ENCODE results near the gene AKR1C2. TPM values are rescaled to one million over a fixed set of nuclear protein-coding genes. Genes with fewer than 3 reads are reported as not detected.
"Not testable (repeated sequence)": the region's sequence is repeated elsewhere in the genome, so short reads cannot be mapped to it uniquely, and the experiment has no call there.

The AKR1C2 gene
- total and polyA plus RNA-seq, 2 experiments from 2014 or later: 51.0 to 51.7 TPM

DNA sequence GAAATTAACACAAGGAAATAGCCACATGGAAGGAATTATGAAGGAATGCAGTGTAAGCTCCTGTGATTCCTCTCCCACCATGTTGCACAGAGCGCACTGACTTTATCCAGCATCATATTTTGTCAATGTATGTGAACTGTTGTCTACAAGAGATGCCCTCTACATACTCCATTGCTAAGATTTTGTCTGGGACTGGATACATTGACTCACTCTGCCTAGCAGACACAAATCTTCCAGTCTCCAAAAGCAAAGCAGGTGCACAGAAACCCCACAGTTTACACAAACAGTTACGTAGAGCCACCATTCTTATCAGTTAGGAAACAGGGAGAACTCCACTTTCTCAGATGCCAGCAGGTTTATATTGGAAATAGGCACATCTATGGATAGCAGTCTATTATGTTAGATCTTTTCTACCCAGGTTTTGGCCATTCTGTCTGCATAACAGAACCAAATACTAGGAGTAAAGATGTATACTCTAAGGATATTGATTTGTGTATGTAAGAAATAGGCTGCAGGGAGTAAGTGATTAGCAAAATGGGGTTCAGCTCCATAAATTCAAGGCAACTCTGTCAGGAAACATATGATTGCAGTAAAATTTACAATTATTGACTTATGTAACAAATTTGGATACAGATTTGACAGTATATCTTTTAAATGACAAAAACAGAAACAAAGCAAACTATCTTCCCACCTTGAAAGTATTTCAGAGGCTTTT lies 1.5 kb downstream of the AKR1C2 start:
- no peak for DNase-seq (ENCODE audit: low spot score)
- Histone ChIP-seq H3K27me3 (no peaks in the 10 kb centered on the region), H3K9me2 (replicated peaks; ENCODE audit: insufficient read depth) (no peaks in the 10 kb centered on the region), H3K36me3 (replicated peaks; ENCODE audit: insufficient read depth, low read depth) (no peaks in the 10 kb centered on the region), H3K4me3 (no peak overlapping the region), H3K27ac (no peak overlapping the region), H3K4me1 (ENCODE audit: insufficient read depth) (no peaks in the 10 kb centered on the region), H3K4me2 (peak overlapping the region; percentile 62), H3K79me2 (no peaks in the 10 kb centered on the region), H4K20me1 (ENCODE audit: insufficient read depth, poor library complexity, severe bottlenecking) (no peaks in the 10 kb centered on the region), H3K9me3 (ENCODE audit: low read depth) (no peaks in the 10 kb centered on the region), H2AFZ (no peak overlapping the region)
- 92% methylated on average over 2 of the region's 2 CpGs for WGBS (ENCODE audit: low lambda C conversion rate, missing lambda C conversion rate)
- TF ChIP-seq EZH2 (IDR thresholded peaks at IDR 0.05; ENCODE audit: borderline replicate concordance): no peak
- TF ChIP-seq, protein P1, sequence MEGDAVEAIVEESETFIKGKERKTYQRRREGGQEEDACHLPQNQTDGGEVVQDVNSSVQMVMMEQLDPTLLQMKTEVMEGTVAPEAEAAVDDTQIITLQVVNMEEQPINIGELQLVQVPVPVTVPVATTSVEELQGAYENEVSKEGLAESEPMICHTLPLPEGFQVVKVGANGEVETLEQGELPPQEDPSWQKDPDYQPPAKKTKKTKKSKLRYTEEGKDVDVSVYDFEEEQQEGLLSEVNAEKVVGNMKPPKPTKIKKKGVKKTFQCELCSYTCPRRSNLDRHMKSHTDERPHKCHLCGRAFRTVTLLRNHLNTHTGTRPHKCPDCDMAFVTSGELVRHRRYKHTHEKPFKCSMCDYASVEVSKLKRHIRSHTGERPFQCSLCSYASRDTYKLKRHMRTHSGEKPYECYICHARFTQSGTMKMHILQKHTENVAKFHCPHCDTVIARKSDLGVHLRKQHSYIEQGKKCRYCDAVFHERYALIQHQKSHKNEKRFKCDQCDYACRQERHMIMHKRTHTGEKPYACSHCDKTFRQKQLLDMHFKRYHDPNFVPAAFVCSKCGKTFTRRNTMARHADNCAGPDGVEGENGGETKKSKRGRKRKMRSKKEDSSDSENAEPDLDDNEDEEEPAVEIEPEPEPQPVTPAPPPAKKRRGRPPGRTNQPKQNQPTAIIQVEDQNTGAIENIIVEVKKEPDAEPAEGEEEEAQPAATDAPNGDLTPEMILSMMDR (IDR thresholded peaks at IDR 0.05; ENCODE audit: poor library complexity): no peak
- TF ChIP-seq EZH2phosphoT487 (IDR thresholded peaks at IDR 0.05; ENCODE audit: low read depth, severe bottlenecking, unreplicated experiment): no peak

DNA sequence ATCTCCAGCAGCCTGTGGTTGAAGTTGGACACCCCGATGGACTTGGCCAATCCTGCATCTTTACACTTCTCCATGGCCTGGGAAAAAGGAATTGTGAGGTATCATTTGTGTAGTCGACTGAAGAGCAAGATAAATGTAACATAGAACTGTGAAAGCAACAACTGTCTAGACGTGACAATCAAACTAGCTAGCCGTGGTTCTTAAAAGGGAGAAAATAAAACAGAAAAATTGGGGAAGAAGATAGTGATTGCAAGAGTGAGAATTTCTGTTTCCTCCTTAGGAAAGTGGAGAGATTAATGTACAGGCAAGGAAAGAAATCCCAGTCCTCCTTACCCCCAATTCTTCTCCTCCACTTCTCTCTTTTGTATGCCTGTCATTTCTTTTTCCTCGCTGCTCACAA lies 5.0 kb downstream of the AKR1C2 start:
- no peak for TF ChIP-seq EZH2 (IDR thresholded peaks at IDR 0.05; ENCODE audit: borderline replicate concordance)
- TF ChIP-seq, protein P1 (IDR thresholded peaks at IDR 0.05; ENCODE audit: poor library complexity): no peak
- TF ChIP-seq EZH2phosphoT487 (IDR thresholded peaks at IDR 0.05; ENCODE audit: low read depth, severe bottlenecking, unreplicated experiment): no peak
- no peaks in the 10 kb centered on the region for H4K20me1 ChIP-seq (ENCODE audit: insufficient read depth, poor library complexity, severe bottlenecking)
- no peaks in the 10 kb centered on the region for H3K79me2 ChIP-seq
- no peaks in the 10 kb centered on the region for H3K4me1 ChIP-seq (ENCODE audit: insufficient read depth)
- no peaks in the 10 kb centered on the region for H3K9me2 ChIP-seq (replicated peaks; ENCODE audit: insufficient read depth)
- no peaks in the 10 kb centered on the region for H3K27me3 ChIP-seq
- no peak overlapping the region for H2AFZ ChIP-seq
- no peaks in the 10 kb centered on the region for H3K9me3 ChIP-seq (ENCODE audit: low read depth)
- H3K4me3 ChIP-seq: no peak overlapping the region
- WGBS (ENCODE audit: low lambda C conversion rate, missing lambda C conversion rate): 87% methylated on average over 5 of the region's 5 CpGs
- H3K27ac ChIP-seq: no peak overlapping the region
- H3K36me3 ChIP-seq (replicated peaks; ENCODE audit: insufficient read depth, low read depth): no peaks in the 10 kb centered on the region
- DNase-seq (ENCODE audit: low spot score): no peak
- H3K4me2 ChIP-seq: no peak overlapping the region

DNA sequence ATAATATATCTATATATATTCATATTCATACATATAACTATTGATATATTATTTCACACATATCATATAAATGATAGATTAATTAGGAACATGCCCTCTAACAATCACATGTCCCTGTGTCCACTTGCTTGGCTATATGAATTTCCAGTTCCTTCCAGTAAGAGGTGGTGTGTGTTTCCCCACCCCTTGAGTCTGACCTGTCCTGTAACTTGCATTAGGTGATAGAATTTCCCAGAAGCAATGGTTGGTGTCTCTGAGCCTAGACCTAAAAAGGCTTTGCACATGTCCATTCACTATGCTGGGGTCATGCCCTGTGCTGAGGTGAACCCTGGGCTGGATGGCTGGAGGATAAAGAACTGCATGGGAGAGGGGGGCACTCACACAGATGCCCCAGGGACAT lies 9.4 kb downstream of the AKR1C2 start:
- H2AFZ ChIP-seq; H3K9me3 ChIP-seq (ENCODE audit: low read depth); H3K27ac ChIP-seq; H3K79me2 ChIP-seq; H3K4me3 ChIP-seq; H3K4me2 ChIP-seq; H3K27me3 ChIP-seq; H3K36me3 ChIP-seq (replicated peaks; ENCODE audit: insufficient read depth, low read depth); H3K4me1 ChIP-seq (ENCODE audit: insufficient read depth); DNase-seq (ENCODE audit: low spot score); H3K9me2 ChIP-seq (replicated peaks; ENCODE audit: insufficient read depth); H4K20me1 ChIP-seq (ENCODE audit: insufficient read depth, poor library complexity, severe bottlenecking): not testable (repeated sequence)

DNA sequence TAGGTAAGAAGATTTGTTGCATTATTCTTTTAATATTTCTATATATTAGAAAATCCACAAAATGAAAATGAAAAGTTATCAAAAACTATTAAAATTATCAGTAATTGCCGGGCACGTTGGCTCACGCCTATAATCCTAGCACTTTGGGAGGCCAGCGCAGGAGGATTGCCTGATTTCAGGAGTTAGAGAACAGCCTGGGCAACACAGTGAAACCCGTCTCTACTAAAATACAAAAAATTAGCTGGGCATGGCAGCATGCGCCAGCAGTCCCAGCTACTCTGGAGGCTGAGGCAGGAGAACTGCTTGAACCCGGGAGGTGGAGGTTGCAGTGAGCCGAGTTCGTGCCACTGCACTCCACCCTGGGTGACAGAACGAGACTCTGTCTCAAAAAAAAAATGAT lies 11.1 kb downstream of the AKR1C2 start:
- H3K4me3 ChIP-seq; H3K4me2 ChIP-seq; H3K9me3 ChIP-seq (ENCODE audit: low read depth); H3K79me2 ChIP-seq; H3K27ac ChIP-seq; H3K4me1 ChIP-seq (ENCODE audit: insufficient read depth); H3K36me3 ChIP-seq (replicated peaks; ENCODE audit: insufficient read depth, low read depth); H3K27me3 ChIP-seq; H4K20me1 ChIP-seq (ENCODE audit: insufficient read depth, poor library complexity, severe bottlenecking); H2AFZ ChIP-seq; H3K9me2 ChIP-seq (replicated peaks; ENCODE audit: insufficient read depth); DNase-seq (ENCODE audit: low spot score): not testable (repeated sequence)
- 96% methylated on average over 10 of the region's 10 CpGs for WGBS (ENCODE audit: low lambda C conversion rate, missing lambda C conversion rate)

DNA sequence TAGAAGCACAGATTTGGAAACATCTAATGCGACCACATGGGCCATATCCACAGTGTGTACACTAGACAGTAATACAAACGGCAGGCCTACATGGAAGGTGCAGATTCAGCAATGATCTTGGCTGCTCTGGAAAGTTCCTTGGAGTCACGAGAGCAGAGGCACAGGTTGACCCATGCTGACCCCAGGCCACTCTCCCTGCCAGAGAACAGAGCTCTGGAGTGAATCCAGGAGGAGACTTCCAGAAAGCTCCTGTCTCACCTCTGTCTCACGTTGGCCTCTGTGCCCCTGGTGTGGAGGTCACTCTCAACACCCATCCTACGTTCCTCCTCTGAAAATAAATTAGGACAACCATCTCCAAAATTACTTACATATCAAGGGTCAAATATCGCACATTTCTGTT lies 12.2 kb downstream of the AKR1C2 start:
- not testable (repeated sequence) for H3K9me3 ChIP-seq (ENCODE audit: low read depth); DNase-seq (ENCODE audit: low spot score); H3K27me3 ChIP-seq; H3K4me3 ChIP-seq; H3K4me2 ChIP-seq; H4K20me1 ChIP-seq (ENCODE audit: insufficient read depth, poor library complexity, severe bottlenecking); H3K4me1 ChIP-seq (ENCODE audit: insufficient read depth); H2AFZ ChIP-seq; H3K79me2 ChIP-seq; H3K36me3 ChIP-seq (replicated peaks; ENCODE audit: insufficient read depth, low read depth); H3K9me2 ChIP-seq (replicated peaks; ENCODE audit: insufficient read depth); H3K27ac ChIP-seq
- WGBS (ENCODE audit: low lambda C conversion rate, missing lambda C conversion rate): 92% methylated on average over 3 of the region's 6 CpGs
